Stomach (tissue), 9 donors: Measurements from ENCODE around the gene FHL2. TPM values are rescaled to one million over a fixed set of nuclear protein-coding genes. Genes with fewer than 3 reads are reported as not detected.
"Not testable (repeated sequence)": the region's sequence is repeated elsewhere in the genome, so short reads cannot be mapped to it uniquely, and the experiment has no call there.

Source experiments
- DNase-seq, 2 donors: peaks; one replicate each; pipeline versions ENCODE4 v3.0.0 to v3.0.0-alpha.2; 2013 to 2019
- H3K27ac ChIP-seq, 5 donors: fragments of 200-600 bp in 4 of 5; sonication (generic) in 4 of 5; one replicate each; pipeline ENCODE4 v1.5.1; 2013 to 2019; ENCODE audit warnings: mild to moderate bottlenecking in 1 of 5, moderate library complexity in 1 of 5
- H3K27me3 ChIP-seq, 3 donors: fragments of 200-600 bp; sonication (generic); one replicate each; pipeline ENCODE4 v1.5.1; 2017 to 2019; ENCODE audit warnings: mixed run types in 1 of 3
- H3K36me3 ChIP-seq, 4 donors: fragments of 200-600 bp; sonication (generic); 1 replicate in 3 of 4; 2 replicates in 1 of 4; pipeline ENCODE4 v1.5.1; 2016 to 2019
- H3K4me1 ChIP-seq, 4 donors: fragments of 200-600 bp; sonication (generic); one replicate each; pipeline ENCODE4 v1.5.1; 2016 to 2019
- H3K4me3 ChIP-seq, 4 donors: fragments of 200-600 bp; sonication (generic) in 3 of 4; one replicate each; pipeline ENCODE4 v1.5.1; 2016 to 2019; ENCODE audit warnings: mild to moderate bottlenecking in 1 of 4
- H3K9me3 ChIP-seq, 4 donors: fragments of 200-600 bp; sonication (generic); one replicate each; pipeline ENCODE4 v1.5.1; 2016 to 2019
- CTCF ChIP-seq, 7 experiments: fragments of 450-650 bp in 4 of 7; fragments of 200-600 bp in 3 of 7; sonication (generic) in 3 of 7; IDR thresholded peaks; one replicate each; pipeline ENCODE4 v1.5.1; 2016 to 2019; ENCODE audit warnings: antibody characterized with exemption in 7 of 7, control low read depth in 2 of 7, mild to moderate bottlenecking in 1 of 7
- EP300 ChIP-seq: sonication (generic); formaldehyde crosslinking; IDR thresholded peaks from one replicate; pipeline ENCODE4 v1.6.1; 2017; ENCODE audit warnings: antibody characterized with exemption
- POLR2A ChIP-seq, 4 donors: fragments of 450-650 bp; IDR thresholded peaks; one replicate each; pipeline ENCODE4 v1.6.1; 2016; ENCODE audit warnings: antibody characterized with exemption in 4 of 4, control low read depth in 2 of 4, mild to moderate bottlenecking in 1 of 4, moderate library complexity in 1 of 4
- POLR2AphosphoS5 ChIP-seq, 3 donors: sonication (generic); formaldehyde crosslinking; IDR thresholded peaks; one replicate each; pipeline ENCODE4 v1.6.1; 2016; ENCODE audit warnings: antibody characterized with exemption in 3 of 3
- WGBS, 5 donors: extraction: QIAGEN DNeasy Blood & Tissue Kit in 3 of 5; methylation state at CpG; one replicate each; pipeline versions ENCODE4 v1.1.5 to v1.1.7; 2013 to 2018; 5-methylcytosine and 5-hydroxymethylcytosine counted together
- intact Hi-C: fragments of 100-400 bp; cut with DNase I; formaldehyde crosslinking; loops from one replicate; pipeline ENCODE4 v1.15.1; 2023; ENCODE audit warnings: low total_unique reads
- polyA plus RNA-seq, 3 donors: library from polyadenylated mRNA; stranded (reverse); fragments of 200-250 nt; gene quantifications; one replicate each; pipeline ENCODE4 v1.2.3, GENCODE V29; 2013
- total RNA-seq, 5 donors: library from RNA; depleted of rRNA; stranded (reverse); fragments of >200 nt; gene quantifications; one replicate each; pipeline versions ENCODE4 v1.1.0 to v1.2.3, GENCODE V29; 2014 to 2016
- donor health status: healthy with polysubstance abuse.
- donor health status: Bipolar disorder and iron deficiency.
- donor health status: healthy.

The FHL2 gene
- total and polyA plus RNA-seq, 8 donors = 42.3 to 240 (median 61.9) TPM

- Histone ChIP-seq H3K4me3 (no peak overlapping the region), H3K4me1 (peaks cover 0 to 18% (median 11%) of the 10 kb centered on the region in 4 donors), H3K27ac (peak overlapping the region in 3 of 5 donors; percentile 11 to 33 (median 30)), H3K9me3 (no peaks in the 10 kb centered on the region), H3K36me3 (no peaks in the 10 kb centered on the region), H3K27me3 (no peaks in the 10 kb centered on the region)
- no peak for DNase-seq
- 12 to 42% (median 26%) methylated on average over 9 of the region's 9 CpGs for WGBS, 5 donors
- intact Hi-C loops = no loop called here
- TF ChIP-seq EP300 (no peak), POLR2AphosphoS5 (IDR thresholded peaks at IDR 0.05) (peak in 1 of 3 donors; percentile 58)
Observed at GRCh38 chr2:105426626-105427292, 27.9 kb upstream of the FHL2 start.

- TF ChIP-seq EP300 (no peak), CTCF (IDR thresholded peaks at IDR 0.05) (no peak), POLR2AphosphoS5 (IDR thresholded peaks at IDR 0.05) (no peak), POLR2A (IDR thresholded peaks at IDR 0.05) (no peak)
- H3K36me3 ChIP-seq = no peaks in the 10 kb centered on the region
- no peak overlapping the region for H3K4me3 ChIP-seq
- intact Hi-C loops = no loop called here
- no peaks in the 10 kb centered on the region for H3K9me3 ChIP-seq
- DNase-seq = no peak
- 26 to 51% (median 42%) methylated on average over 5 to 6 of the region's 6 CpGs for WGBS, 5 donors
- peak overlapping the region in 3 of 5 donors; percentile 11 to 30 (median 18) for H3K27ac ChIP-seq
- peaks cover 0 to 15% (median 8%) of the 10 kb centered on the region in 4 donors for H3K4me1 ChIP-seq
- H3K27me3 ChIP-seq = no peaks in the 10 kb centered on the region
Observed at GRCh38 chr2:105425936-105426625, 27.2 kb upstream of the FHL2 start.

GRCh38 chr2:105424836-105425235 is 26.0 kb upstream of the FHL2 start:
- 80 to 96% (median 92%) methylated on average over 3 of the region's 3 CpGs for WGBS, 5 donors
- intact Hi-C loops, H3K27ac ChIP-seq, H3K9me3 ChIP-seq, H3K4me3 ChIP-seq, DNase-seq, H3K36me3 ChIP-seq, H3K27me3 ChIP-seq: not testable (repeated sequence)
- H3K4me1 ChIP-seq = peaks cover 0 to 15% (median 8%) of the 10 kb centered on the region in 4 donors

GRCh38 chr2:105422801-105423200 is 23.9 kb upstream of the FHL2 start:
- no peak overlapping the region for H3K4me3 ChIP-seq
- intact Hi-C loops = no loop called here
- 86 to 90% (median 88%) methylated on average over 5 of the region's 5 CpGs for WGBS, 5 donors
- H3K4me1 ChIP-seq = peaks cover 0 to 15% (median 8%) of the 10 kb centered on the region in 4 donors
- no peak overlapping the region for H3K27ac ChIP-seq
- no peak for TF ChIP-seq EP300
- TF ChIP-seq POLR2AphosphoS5 (IDR thresholded peaks at IDR 0.05) = no peak
- no peak for TF ChIP-seq POLR2A (IDR thresholded peaks at IDR 0.05)
- TF ChIP-seq CTCF (IDR thresholded peaks at IDR 0.05) = no peak
- no peak for DNase-seq
- H3K27me3 ChIP-seq = no peaks in the 10 kb centered on the region
- H3K36me3 ChIP-seq = no peaks in the 10 kb centered on the region
- H3K9me3 ChIP-seq = peaks cover 0 to 7% (median 3%) of the 10 kb centered on the region in 4 donors

- intact Hi-C loops = no loop called here
- Histone ChIP-seq H3K9me3 (peaks cover 0 to 7% (median 3%) of the 10 kb centered on the region in 4 donors), H3K4me1 (peaks cover 0 to under 1% (median under 1%) of the 10 kb centered on the region in 4 donors), H3K27me3 (no peaks in the 10 kb centered on the region), H3K27ac (no peak overlapping the region), H3K4me3 (no peak overlapping the region), H3K36me3 (no peaks in the 10 kb centered on the region)
- 85 to 96% (median 90%) methylated on average over 2 of the region's 2 CpGs for WGBS, 5 donors
- TF ChIP-seq EP300 = no peak
- no peak for TF ChIP-seq CTCF (IDR thresholded peaks at IDR 0.05)
- TF ChIP-seq POLR2AphosphoS5 (IDR thresholded peaks at IDR 0.05) = no peak
- TF ChIP-seq POLR2A (IDR thresholded peaks at IDR 0.05) = no peak
- no peak for DNase-seq
Observed at GRCh38 chr2:105421053-105421452, 22.2 kb upstream of the FHL2 start.
